Vagina (tissue), 2 donors: ENCODE data around the gene RIPOR3. TPM values are rescaled to one million over a fixed set of nuclear protein-coding genes. Genes with fewer than 3 reads are reported as not detected.

Experiments
- DNase-seq, 2 donors: peaks; one replicate each; pipeline ENCODE4 v3.0.0-alpha.2; 2017; ENCODE audit errors: extremely low spot score in 2 of 2
- H3K27ac ChIP-seq: fragments of 200-600 bp; sonication (generic); one replicate; pipeline ENCODE4 v1.5.1; 2019
- H3K27me3 ChIP-seq: fragments of 200-600 bp; sonication (generic); one replicate; pipeline ENCODE4 v1.5.1; 2019
- H3K36me3 ChIP-seq, 2 donors: fragments of 200-600 bp; sonication (generic); one replicate each; pipeline ENCODE4 v1.5.1; 2017 to 2019
- H3K4me1 ChIP-seq: fragments of 200-600 bp; sonication (generic); one replicate; pipeline ENCODE4 v1.5.1; 2019
- H3K4me3 ChIP-seq, 2 donors: fragments of 200-600 bp; sonication (generic); 1 replicate in 1 of 2; 2 replicates in 1 of 2; pipeline ENCODE4 v1.5.1; 2016 to 2019
- H3K9me3 ChIP-seq: fragments of 200-600 bp; sonication (generic); one replicate; pipeline ENCODE4 v1.5.1; 2019
- POLR2A ChIP-seq, 2 donors: fragments of 450-650 bp; IDR thresholded peaks; one replicate each; pipeline ENCODE4 v1.6.1; 2017; ENCODE audit warnings: antibody characterized with exemption in 2 of 2, mild to moderate bottlenecking in 2 of 2, moderate library complexity in 2 of 2
- POLR2AphosphoS5 ChIP-seq, 2 donors: sonication (generic); formaldehyde crosslinking; IDR thresholded peaks; one replicate each; pipeline ENCODE4 v1.9.0; 2017; ENCODE audit warnings: antibody characterized with exemption in 2 of 2, mild to moderate bottlenecking in 2 of 2, low read depth in 1 of 2; ENCODE audit not compliant: insufficient read depth in 1 of 2
- intact Hi-C: fragments of 100-400 bp; cut with DNase I; formaldehyde crosslinking; loops from one replicate; pipeline ENCODE4 v1.15.1; 2023
- total RNA-seq: library from RNA; depleted of rRNA; stranded (reverse); fragments of >200 nt; gene quantifications from one replicate; pipeline ENCODE4 v1.2.3, GENCODE V29; 2016
- TF ChIP-seq, protein P1 (sequence below), 3 experiments: fragments of 450-650 bp in 2 of 3; fragments of 200-600 bp in 1 of 3; sonication (generic) in 1 of 3; IDR thresholded peaks; one replicate each; pipeline ENCODE4 v1.5.1; 2017 to 2019; ENCODE audit warnings: antibody characterized with exemption in 3 of 3, mild to moderate bottlenecking in 2 of 3, moderate library complexity in 2 of 3

The RIPOR3 gene
- total RNA-seq, 1 donor from 2014 or later: 38.1 TPM

- TF ChIP-seq POLR2AphosphoS5 (IDR thresholded peaks at IDR 0.05; ENCODE audit: insufficient read depth in 1 of 2, low read depth in 1 of 2) (no peak), POLR2A (IDR thresholded peaks at IDR 0.05) (no peak)
- TF ChIP-seq, protein P1, sequence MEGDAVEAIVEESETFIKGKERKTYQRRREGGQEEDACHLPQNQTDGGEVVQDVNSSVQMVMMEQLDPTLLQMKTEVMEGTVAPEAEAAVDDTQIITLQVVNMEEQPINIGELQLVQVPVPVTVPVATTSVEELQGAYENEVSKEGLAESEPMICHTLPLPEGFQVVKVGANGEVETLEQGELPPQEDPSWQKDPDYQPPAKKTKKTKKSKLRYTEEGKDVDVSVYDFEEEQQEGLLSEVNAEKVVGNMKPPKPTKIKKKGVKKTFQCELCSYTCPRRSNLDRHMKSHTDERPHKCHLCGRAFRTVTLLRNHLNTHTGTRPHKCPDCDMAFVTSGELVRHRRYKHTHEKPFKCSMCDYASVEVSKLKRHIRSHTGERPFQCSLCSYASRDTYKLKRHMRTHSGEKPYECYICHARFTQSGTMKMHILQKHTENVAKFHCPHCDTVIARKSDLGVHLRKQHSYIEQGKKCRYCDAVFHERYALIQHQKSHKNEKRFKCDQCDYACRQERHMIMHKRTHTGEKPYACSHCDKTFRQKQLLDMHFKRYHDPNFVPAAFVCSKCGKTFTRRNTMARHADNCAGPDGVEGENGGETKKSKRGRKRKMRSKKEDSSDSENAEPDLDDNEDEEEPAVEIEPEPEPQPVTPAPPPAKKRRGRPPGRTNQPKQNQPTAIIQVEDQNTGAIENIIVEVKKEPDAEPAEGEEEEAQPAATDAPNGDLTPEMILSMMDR (IDR thresholded peaks at IDR 0.05): no peak
- Histone ChIP-seq H3K9me3 (no peaks in the 10 kb centered on the region), H3K36me3 (no peaks in the 10 kb centered on the region), H3K4me3 (no peak overlapping the region), H3K4me1 (peaks cover 25% of the 10 kb centered on the region), H3K27ac (peak overlapping the region; percentile 15), H3K27me3 (no peaks in the 10 kb centered on the region)
- intact Hi-C loops: no loop called here
- DNase-seq: no peak
Measured at GRCh38 chr20:50668326-50668725, 23.0 kb downstream of the RIPOR3 start.

GRCh38 chr20:50666709-50667298 lies 24.5 kb downstream of the RIPOR3 start:
- Histone ChIP-seq H3K9me3 (no peaks in the 10 kb centered on the region), H3K27me3 (no peaks in the 10 kb centered on the region), H3K27ac (peak overlapping the region; percentile 53), H3K4me3 (no peak overlapping the region), H3K36me3 (no peaks in the 10 kb centered on the region), H3K4me1 (peaks cover 30% of the 10 kb centered on the region)
- intact Hi-C loops: no loop called here
- TF ChIP-seq, protein P1 (IDR thresholded peaks at IDR 0.05): no peak
- TF ChIP-seq POLR2A (IDR thresholded peaks at IDR 0.05): no peak
- TF ChIP-seq POLR2AphosphoS5 (IDR thresholded peaks at IDR 0.05; ENCODE audit: insufficient read depth in 1 of 2, low read depth in 1 of 2): no peak
- no peak for DNase-seq

DNA sequence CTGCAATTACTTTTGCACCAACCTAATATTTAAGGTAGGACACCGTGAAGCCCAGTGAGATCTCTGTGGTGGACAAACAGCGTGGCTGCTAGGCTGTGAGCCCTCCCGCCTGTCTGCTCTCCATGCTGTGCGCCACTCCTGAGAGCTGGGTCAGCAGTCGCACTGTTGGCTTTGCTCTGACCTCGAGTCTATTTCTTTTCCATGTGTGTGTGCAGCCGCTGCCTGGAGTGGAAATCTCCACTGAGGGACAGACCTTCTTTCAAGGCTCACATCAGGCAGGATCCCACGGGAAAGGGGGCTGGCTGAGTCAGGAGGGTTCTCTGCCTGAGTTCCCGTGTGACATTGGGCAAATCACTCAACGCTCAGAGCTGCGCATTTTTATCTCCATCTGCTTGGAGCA lies 27.1 kb downstream of the RIPOR3 start:
- no peaks in the 10 kb centered on the region for H3K36me3 ChIP-seq
- no peak for DNase-seq
- no peak overlapping the region for H3K4me3 ChIP-seq
- TF ChIP-seq, protein P1 (IDR thresholded peaks at IDR 0.05): no peak
- no peak for TF ChIP-seq POLR2A (IDR thresholded peaks at IDR 0.05)
- TF ChIP-seq POLR2AphosphoS5 (IDR thresholded peaks at IDR 0.05; ENCODE audit: insufficient read depth in 1 of 2, low read depth in 1 of 2): no peak
- peak overlapping the region; percentile 39 for H3K27ac ChIP-seq
- no peaks in the 10 kb centered on the region for H3K9me3 ChIP-seq
- H3K27me3 ChIP-seq: no peaks in the 10 kb centered on the region
- intact Hi-C loops: no loop called here
- peaks cover 51% of the 10 kb centered on the region for H3K4me1 ChIP-seq

DNA sequence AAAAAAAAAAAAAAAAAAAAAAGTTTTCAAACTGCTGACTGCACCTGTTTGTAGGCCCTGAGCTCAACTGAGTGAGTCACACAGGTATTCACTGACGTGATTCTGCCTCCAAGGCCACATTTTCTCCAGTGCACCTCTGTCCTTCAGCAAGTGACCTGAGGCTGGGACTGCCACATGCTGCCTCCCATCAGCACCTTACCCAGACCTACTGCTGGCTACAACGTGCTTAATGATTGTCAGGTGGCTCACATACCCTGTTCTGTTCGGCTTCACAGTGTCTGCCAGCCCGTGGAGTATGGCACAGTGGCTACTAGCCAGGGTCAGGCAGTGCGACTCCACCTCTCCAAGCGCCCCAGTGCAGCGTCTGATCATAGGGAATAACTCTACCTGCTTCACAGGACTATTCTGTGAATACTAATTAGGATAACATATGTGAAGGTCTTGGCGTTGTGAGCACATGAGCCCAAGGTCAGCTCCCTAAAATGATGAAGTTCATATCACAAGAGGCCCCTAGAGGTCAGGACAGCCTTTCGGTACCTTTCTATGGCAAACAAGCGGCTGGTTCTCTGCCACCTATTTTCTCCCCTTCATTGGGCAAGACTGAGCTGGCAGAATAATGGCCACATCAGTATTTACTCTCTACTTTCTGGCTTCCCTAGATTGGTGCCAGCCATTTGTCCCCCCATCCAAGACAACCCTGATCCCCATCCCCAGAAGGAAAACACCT lies 28.1 kb downstream of the RIPOR3 start:
- intact Hi-C loops: no loop called here
- H3K27ac ChIP-seq: peak overlapping the region; percentile 84
- H3K9me3 ChIP-seq: no peaks in the 10 kb centered on the region
- TF ChIP-seq, protein P1 (IDR thresholded peaks at IDR 0.05): no peak
- TF ChIP-seq POLR2AphosphoS5 (IDR thresholded peaks at IDR 0.05; ENCODE audit: insufficient read depth in 1 of 2, low read depth in 1 of 2): peak in 1 of 2 donors; percentile 12
- no peak overlapping the region for H3K4me3 ChIP-seq
- H3K27me3 ChIP-seq: no peaks in the 10 kb centered on the region
- no peak for DNase-seq
- no peaks in the 10 kb centered on the region for H3K36me3 ChIP-seq
- peaks cover 57% of the 10 kb centered on the region for H3K4me1 ChIP-seq
